ENCODE measurements around the gene MBNL1.

Gene MBNL1

DNA sequence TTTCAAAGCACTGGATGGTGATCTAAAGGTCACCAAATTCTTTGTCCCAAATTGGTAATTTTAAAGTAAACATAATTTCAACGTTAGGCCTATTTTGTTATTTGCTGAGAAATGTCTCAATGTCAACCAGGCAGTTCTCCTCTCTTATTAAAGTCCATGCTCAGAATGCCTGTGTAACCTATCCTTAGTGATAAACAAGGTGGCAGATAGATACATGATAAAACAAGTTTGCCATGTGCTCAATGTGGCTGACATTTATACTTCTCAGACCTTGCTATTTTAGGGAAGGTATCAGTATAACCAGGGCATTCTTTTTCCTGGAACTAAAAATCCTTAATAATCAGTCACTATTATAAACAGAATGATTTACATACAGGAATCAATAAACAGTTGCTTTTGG is 8.5 kb downstream of the MBNL1 start:
- no peak overlapping the region for H3K4me3 ChIP-seq (replicated peaks; ENCODE audit: low read depth, low read length)
- DNase-seq (ENCODE audit: extremely low read depth, insufficient read length): no peak
- TF ChIP-seq CTCF (IDR thresholded peaks at IDR 0.05; ENCODE audit: insufficient read depth, low read length, poor library complexity, severe bottlenecking): no peak
- no peaks in the 10 kb centered on the region for H3K36me3 ChIP-seq (ENCODE audit: control insufficient read depth, insufficient read depth, low read length)
- no peaks in the 10 kb centered on the region for H3K27me3 ChIP-seq (replicated peaks; ENCODE audit: control insufficient read depth, insufficient read depth, low read length)

DNA sequence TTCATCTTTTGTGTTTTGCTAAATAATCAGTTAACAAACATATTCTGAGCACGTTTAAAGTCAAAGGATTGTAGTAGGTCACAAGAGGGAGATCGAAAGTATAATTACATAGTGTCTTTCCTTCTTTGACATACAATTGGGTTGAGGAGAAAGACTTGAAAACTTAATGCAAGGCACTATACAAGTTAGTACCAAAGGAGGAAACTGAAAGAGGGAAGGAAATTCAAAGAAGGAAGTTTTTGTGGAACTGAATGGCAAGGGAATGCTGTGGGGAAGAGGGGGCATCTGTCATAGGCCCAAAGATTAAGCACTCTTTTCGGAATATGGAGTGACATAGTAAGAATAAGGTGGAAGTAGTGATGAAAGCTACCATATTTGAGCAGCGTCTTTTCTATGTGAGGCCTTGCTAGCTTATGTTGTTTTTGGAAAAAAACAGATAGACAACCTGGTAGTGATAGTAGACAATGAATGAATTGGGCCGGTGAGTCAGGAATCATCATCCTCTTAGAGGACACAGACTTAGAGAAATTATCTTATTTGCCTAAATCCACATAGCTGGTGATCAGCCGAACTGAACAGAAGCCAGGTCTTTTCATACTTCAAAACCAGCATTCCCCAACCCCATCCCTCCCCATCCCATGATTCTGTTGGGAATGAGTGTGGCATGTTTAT is 10.2 kb downstream of the MBNL1 start:
- no peak overlapping the region for H3K4me3 ChIP-seq (replicated peaks; ENCODE audit: low read depth, low read length)
- TF ChIP-seq CTCF (IDR thresholded peaks at IDR 0.05; ENCODE audit: insufficient read depth, low read length, poor library complexity, severe bottlenecking): no peak

DNA sequence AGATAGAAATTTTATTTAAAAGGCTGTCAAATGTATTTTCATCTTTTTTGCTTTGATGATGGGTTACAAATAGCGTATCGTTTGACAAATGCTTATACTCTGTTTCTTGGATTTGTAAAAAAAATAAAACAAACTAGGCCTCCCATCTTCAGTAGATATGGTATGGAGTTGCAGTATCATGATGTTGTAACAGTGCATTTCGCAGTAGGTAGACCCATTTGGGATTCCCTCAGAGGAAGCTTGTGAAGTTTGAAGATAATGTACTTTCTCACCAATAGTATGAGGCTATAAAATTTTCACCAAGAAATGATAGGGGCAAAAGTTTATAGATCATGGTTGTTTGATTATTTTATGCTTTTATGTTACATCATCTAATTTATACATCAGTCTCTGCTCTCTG is 10.8 kb downstream of the MBNL1 start:
- DNase-seq (ENCODE audit: extremely low read depth, insufficient read length): no peak
- no peak for TF ChIP-seq CTCF (IDR thresholded peaks at IDR 0.05; ENCODE audit: insufficient read depth, low read length, poor library complexity, severe bottlenecking)
- Histone ChIP-seq H3K4me3 (replicated peaks; ENCODE audit: low read depth, low read length) (no peak overlapping the region), H3K27me3 (replicated peaks; ENCODE audit: control insufficient read depth, insufficient read depth, low read length) (no peaks in the 10 kb centered on the region), H3K36me3 (ENCODE audit: control insufficient read depth, insufficient read depth, low read length) (no peaks in the 10 kb centered on the region)

More for the DNA sequence above, 10.2 kb downstream of the MBNL1 start:
- Histone ChIP-seq H3K27me3 (replicated peaks; ENCODE audit: control insufficient read depth, insufficient read depth, low read length) (no peaks in the 10 kb centered on the region), H3K36me3 (ENCODE audit: control insufficient read depth, insufficient read depth, low read length) (no peaks in the 10 kb centered on the region)
- no peak for DNase-seq (ENCODE audit: extremely low read depth, insufficient read length)

DNA sequence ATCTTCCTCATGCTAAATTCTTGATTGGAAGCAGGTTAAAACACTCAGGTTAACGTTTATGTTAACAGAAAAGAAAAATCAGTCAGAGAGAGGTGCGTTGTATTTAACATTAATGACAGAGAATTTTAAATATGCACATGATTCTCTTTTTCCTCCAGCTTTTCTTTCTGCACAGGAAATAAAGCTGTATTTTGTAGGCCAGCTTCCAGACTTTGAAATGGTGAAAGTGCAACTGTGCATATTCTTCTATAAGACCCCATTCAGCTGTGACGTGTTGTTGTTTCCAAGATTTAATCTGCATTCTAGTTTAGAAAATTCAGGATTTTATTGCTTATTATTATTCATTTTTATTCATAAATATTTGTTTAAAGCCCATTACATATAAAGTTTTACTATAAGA is 11.8 kb downstream of the MBNL1 start:
- H3K36me3 ChIP-seq (ENCODE audit: control insufficient read depth, insufficient read depth, low read length): no peaks in the 10 kb centered on the region
- peak overlapping the region; percentile 3; the same call in 1 of the 2 replicates for H3K4me3 ChIP-seq (replicated peaks; ENCODE audit: low read depth, low read length)
- no peak for TF ChIP-seq CTCF (IDR thresholded peaks at IDR 0.05; ENCODE audit: insufficient read depth, low read length, poor library complexity, severe bottlenecking)

DNA sequence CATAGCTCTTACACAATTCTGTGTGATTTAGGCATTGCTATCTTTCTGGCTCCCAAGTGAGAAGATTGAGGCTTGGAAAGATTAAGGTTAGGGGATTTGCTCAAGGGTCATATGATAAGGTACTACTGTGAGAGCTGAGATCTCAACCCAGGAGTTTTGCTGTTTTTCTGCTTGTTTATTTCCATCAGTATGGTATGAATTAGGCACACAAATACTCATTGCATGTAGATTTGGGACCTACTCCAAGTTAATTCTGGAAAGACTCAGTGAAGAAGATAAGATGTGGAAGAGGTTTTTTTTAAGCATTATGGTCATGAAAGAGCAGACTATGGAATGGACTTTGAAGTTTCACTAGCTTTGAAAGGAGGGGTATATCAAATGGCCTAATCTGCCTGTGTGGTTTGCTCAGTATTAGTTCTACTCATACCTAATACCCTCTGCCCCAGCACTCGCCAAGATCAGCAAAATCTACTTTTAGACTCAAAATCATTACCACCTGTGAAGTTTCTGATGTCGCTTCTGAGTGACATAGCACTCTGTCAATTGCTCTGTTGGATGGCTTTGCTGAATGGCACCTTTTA is 12.5 kb downstream of the MBNL1 start:
- TF ChIP-seq CTCF (IDR thresholded peaks at IDR 0.05; ENCODE audit: insufficient read depth, low read length, poor library complexity, severe bottlenecking): no peak
- no peaks in the 10 kb centered on the region for H3K36me3 ChIP-seq (ENCODE audit: control insufficient read depth, insufficient read depth, low read length)
- no peaks in the 10 kb centered on the region for H3K27me3 ChIP-seq (replicated peaks; ENCODE audit: control insufficient read depth, insufficient read depth, low read length)
- H3K4me3 ChIP-seq (replicated peaks; ENCODE audit: low read depth, low read length): no peak overlapping the region
- DNase-seq (ENCODE audit: extremely low read depth, insufficient read length): peak; percentile 29

More for the DNA sequence above, 11.8 kb downstream of the MBNL1 start:
- no peaks in the 10 kb centered on the region for H3K27me3 ChIP-seq (replicated peaks; ENCODE audit: control insufficient read depth, insufficient read depth, low read length)
- no peak for DNase-seq (ENCODE audit: extremely low read depth, insufficient read length)
